Neuronal stem cell (in vitro differentiated cells): ENCODE data around the gene NSFL1C.
A peak's percentile ranks its signal among the peaks of the same experiment; 100 is the strongest.

Experiments used
- DNase-seq: peaks from one replicate; pipeline ENCODE4 v3.0.0-alpha.2; 2013; ENCODE audit warnings: low spot score
- H2AFZ ChIP-seq: one replicate; pipeline ENCODE4 v1.6.1; 2013; ENCODE audit warnings: mild to moderate bottlenecking, low read length, inconsistent platforms
- H2AK5ac ChIP-seq: 2 replicates; pipeline ENCODE4 v1.6.1; 2013; ENCODE audit warnings: low read depth, mild to moderate bottlenecking, inconsistent platforms, low read length, moderate library complexity, mixed read lengths
- H2BK120ac ChIP-seq: 2 replicates; pipeline ENCODE4 v1.6.1; 2013; ENCODE audit warnings: low read depth, mild to moderate bottlenecking, inconsistent platforms, low read length, moderate library complexity, mixed read lengths
- H2BK12ac ChIP-seq: one replicate; pipeline ENCODE4 v1.6.1; 2013; ENCODE audit warnings: low read length, inconsistent platforms
- H2BK15ac ChIP-seq: 2 replicates; pipeline ENCODE4 v1.6.1; 2013; ENCODE audit warnings: mild to moderate bottlenecking, low read length, inconsistent platforms, mixed read lengths
- H2BK5ac ChIP-seq: one replicate; pipeline ENCODE4 v1.6.1; 2013; ENCODE audit warnings: inconsistent platforms, mild to moderate bottlenecking, low read length, moderate library complexity
- H3K14ac ChIP-seq: one replicate; pipeline ENCODE4 v1.6.1; 2013; ENCODE audit warnings: low read length, inconsistent platforms
- H3K18ac ChIP-seq: 2 replicates; pipeline ENCODE4 v1.6.1; 2013; ENCODE audit warnings: low read length, inconsistent platforms
- H3K23ac ChIP-seq: 2 replicates; pipeline ENCODE4 v1.6.1; 2013; ENCODE audit warnings: low read depth, mild to moderate bottlenecking, mixed read lengths, low read length, inconsistent platforms; ENCODE audit not compliant: poor library complexity
- H3K27ac ChIP-seq: replicated peaks from 3 replicates; pipeline ENCODE4 v1.5.1; 2013; ENCODE audit warnings: low read length, inconsistent platforms
- H3K27me3 ChIP-seq, 3 experiments: 2 replicates each; pipeline ENCODE4 v1.6.1; 2013; ENCODE audit warnings: low read length in 3 of 3, mild to moderate bottlenecking in 2 of 3, inconsistent platforms in 1 of 3, low read depth in 1 of 3, mixed read lengths in 1 of 3, moderate library complexity in 1 of 3; ENCODE audit not compliant: control insufficient read depth in 3 of 3, insufficient read depth in 3 of 3
- H3K36me3 ChIP-seq, 2 donors: replicated peaks in 1 of 2; 2 replicates each; pipeline ENCODE4 v1.6.1; 2013; ENCODE audit warnings: low read length in 2 of 2; ENCODE audit not compliant: control insufficient read depth in 2 of 2, insufficient read depth in 2 of 2
- H3K4ac ChIP-seq: 2 replicates; pipeline ENCODE4 v1.6.1; 2013; ENCODE audit warnings: inconsistent platforms, mild to moderate bottlenecking, low read length, moderate library complexity
- H3K4me1 ChIP-seq, 2 donors: 1 replicate in 1 of 2; 2 replicates in 1 of 2; pipeline ENCODE4 v1.6.1; 2013; ENCODE audit warnings: low read length in 2 of 2, low read depth in 1 of 2; ENCODE audit not compliant: control insufficient read depth in 2 of 2, insufficient read depth in 1 of 2
- H3K4me2 ChIP-seq: one replicate; pipeline ENCODE4 v1.6.1; 2013; ENCODE audit warnings: mild to moderate bottlenecking, low read length, inconsistent platforms; ENCODE audit not compliant: insufficient read depth, poor library complexity, severe bottlenecking
- H3K4me3 ChIP-seq, 2 donors: 2 replicates each; pipeline ENCODE4 v1.5.1; 2013; ENCODE audit warnings: low read length in 2 of 2, mild to moderate bottlenecking in 2 of 2, inconsistent platforms in 1 of 2, moderate library complexity in 1 of 2
- H3K79me1 ChIP-seq: one replicate; pipeline ENCODE4 v1.6.1; 2013; ENCODE audit warnings: low read depth, mild to moderate bottlenecking, inconsistent platforms, low read length, moderate library complexity
- H3K9ac ChIP-seq: one replicate; pipeline ENCODE4 v1.6.1; 2013; ENCODE audit warnings: mild to moderate bottlenecking, low read depth, low read length, inconsistent platforms; ENCODE audit not compliant: poor library complexity
- H3K9me3 ChIP-seq, 2 donors: replicated peaks in 1 of 2; 2 replicates each; pipeline versions ENCODE3 to v1.6.1; 2013; ENCODE audit warnings: low read length in 2 of 2, mild to moderate bottlenecking in 2 of 2, inconsistent platforms in 1 of 2, low read depth in 1 of 2, mixed read lengths in 1 of 2, moderate library complexity in 1 of 2; ENCODE audit not compliant: control insufficient read depth in 2 of 2, insufficient read depth in 1 of 2
- H4K8ac ChIP-seq: one replicate; pipeline ENCODE4 v1.6.1; 2013; ENCODE audit warnings: low read depth, mild to moderate bottlenecking, inconsistent platforms, low read length, moderate library complexity
- H4K91ac ChIP-seq: one replicate; pipeline ENCODE4 v1.6.1; 2013; ENCODE audit warnings: low read length, low read depth, mild to moderate bottlenecking, inconsistent platforms; ENCODE audit not compliant: poor library complexity
- WGBS, 2 donors: extraction: QIAGEN DNeasy Blood & Tissue Kit; methylation state at CpG; one replicate each; pipeline ENCODE4 v1.1.7; 2013; ENCODE audit warnings: missing lambda C conversion rate in 2 of 2, mixed read lengths in 1 of 2; ENCODE audit not compliant: insufficient read length in 2 of 2, insufficient replicate concordance in 1 of 2; ENCODE audit errors: extremely low coverage in 2 of 2; 5-methylcytosine and 5-hydroxymethylcytosine counted together

NSFL1C gene

GRCh38 chr20:1420066-1420465, 46.6 kb downstream of the NSFL1C start:
- no peaks in the 10 kb centered on the region for H3K27me3 ChIP-seq
- no peak overlapping the region for H2AK5ac ChIP-seq
- no peak overlapping the region for H3K27ac ChIP-seq
- H3K36me3 ChIP-seq: no peaks in the 10 kb centered on the region
- peaks cover 0 to 17% of the 10 kb centered on the region in 2 donors for H3K4me1 ChIP-seq
- no peak overlapping the region for H3K18ac ChIP-seq
- H3K9ac ChIP-seq: no peak overlapping the region
- WGBS, 2 donors: no CpG with 5 or more reads among the region's 4 CpGs
- H2BK120ac ChIP-seq: no peak overlapping the region
- no peak overlapping the region for H2AFZ ChIP-seq
- H2BK15ac ChIP-seq: no peak overlapping the region
- H4K8ac ChIP-seq: no peak overlapping the region
- DNase-seq: no peak
- H3K9me3 ChIP-seq: peaks cover 3 to 5% of the 10 kb centered on the region in 2 donors
- H2BK5ac ChIP-seq: no peak overlapping the region
- no peak overlapping the region for H4K91ac ChIP-seq
- no peak overlapping the region for H3K4me3 ChIP-seq
- no peak overlapping the region for H3K14ac ChIP-seq
- H3K4ac ChIP-seq: no peak overlapping the region
- H3K23ac ChIP-seq: no peak overlapping the region
- no peak overlapping the region for H2BK12ac ChIP-seq
- H3K4me2 ChIP-seq: no peak overlapping the region
- no peaks in the 10 kb centered on the region for H3K79me1 ChIP-seq

GRCh38 chr20:1418350-1418749, 48.3 kb downstream of the NSFL1C start:
- Histone ChIP-seq H2AK5ac (no peak overlapping the region), H3K36me3 (no peaks in the 10 kb centered on the region), H4K91ac (no peak overlapping the region), H2BK15ac (no peak overlapping the region), H3K4ac (no peak overlapping the region), H3K27ac (no peak overlapping the region), H3K9ac (no peak overlapping the region), H2AFZ (peak overlapping the region; percentile 76), H3K18ac (no peak overlapping the region), H2BK5ac (no peak overlapping the region), H3K4me1 (peaks cover 0 to 8% of the 10 kb centered on the region in 2 donors), H2BK120ac (no peak overlapping the region), H3K79me1 (no peaks in the 10 kb centered on the region), H2BK12ac (no peak overlapping the region), H4K8ac (no peak overlapping the region), H3K9me3 (peaks cover 3 to 5% of the 10 kb centered on the region in 2 donors), H3K23ac (no peak overlapping the region), H3K27me3 (no peaks in the 10 kb centered on the region), H3K4me3 (peak overlapping the region in 1 of 2 donors; percentile 2), H3K4me2 (no peak overlapping the region), H3K14ac (no peak overlapping the region)
- DNase-seq: no peak
- WGBS, 2 donors: no CpG with 5 or more reads among the region's 3 CpGs

DNA sequence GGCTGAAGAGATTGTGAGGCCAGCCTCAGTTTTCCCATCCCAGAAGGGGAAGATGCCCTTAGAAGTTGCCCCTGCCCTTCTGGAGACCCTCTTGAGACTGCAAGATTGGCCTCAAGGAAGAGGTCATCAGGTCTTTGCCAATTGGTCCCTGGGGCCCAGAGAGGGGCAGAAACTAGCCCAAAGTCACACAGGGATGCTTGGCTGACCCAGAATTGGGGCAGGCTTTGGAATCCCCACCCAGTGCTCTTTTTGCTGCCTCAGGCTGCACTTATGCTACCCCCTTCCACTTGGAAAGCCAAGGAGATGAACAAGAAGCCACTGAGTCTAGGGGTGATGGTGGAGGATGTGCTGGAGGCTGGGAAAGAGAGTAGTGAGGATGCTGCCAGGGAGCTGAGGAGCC, 48.9 kb downstream of the NSFL1C start:
- Histone ChIP-seq H3K79me1 (no peaks in the 10 kb centered on the region), H3K27ac (no peak overlapping the region), H2BK12ac (no peak overlapping the region), H2BK120ac (no peak overlapping the region), H3K36me3 (no peaks in the 10 kb centered on the region), H2BK15ac (no peak overlapping the region), H3K9ac (no peak overlapping the region), H3K9me3 (peaks cover 3 to 5% of the 10 kb centered on the region in 2 donors), H2BK5ac (no peak overlapping the region), H2AK5ac (no peak overlapping the region), H3K4me1 (peaks cover 0 to 8% of the 10 kb centered on the region in 2 donors), H3K27me3 (no peaks in the 10 kb centered on the region), H3K14ac (no peak overlapping the region), H3K18ac (no peak overlapping the region), H2AFZ (peak overlapping the region; percentile 76), H3K23ac (no peak overlapping the region), H3K4ac (no peak overlapping the region), H4K91ac (no peak overlapping the region), H3K4me3 (no peak overlapping the region), H4K8ac (no peak overlapping the region), H3K4me2 (no peak overlapping the region)
- DNase-seq: no peak

- H3K18ac ChIP-seq: no peak overlapping the region
- no CpG with 5 or more reads among the region's 5 CpGs for WGBS, 2 donors
Observed at GRCh38 chr20:1417273-1417672, 49.4 kb downstream of the NSFL1C start.

More at GRCh38 chr20:1417273-1417672, 49.4 kb downstream of the NSFL1C start:
- H2BK12ac ChIP-seq: no peak overlapping the region
- no peaks in the 10 kb centered on the region for H3K79me1 ChIP-seq
- H2BK5ac ChIP-seq: no peak overlapping the region
- H3K23ac ChIP-seq: no peak overlapping the region
- no peak overlapping the region for H4K8ac ChIP-seq
- no peak overlapping the region for H3K4me2 ChIP-seq
- H3K27me3 ChIP-seq: no peaks in the 10 kb centered on the region
- no peak overlapping the region for H4K91ac ChIP-seq
- H2BK120ac ChIP-seq: no peak overlapping the region
- H3K9ac ChIP-seq: no peak overlapping the region
- peak overlapping the region; percentile 46 for H2AFZ ChIP-seq
- no peak overlapping the region for H3K4me3 ChIP-seq
- no peak overlapping the region for H3K27ac ChIP-seq
- H3K36me3 ChIP-seq: no peaks in the 10 kb centered on the region
- H2AK5ac ChIP-seq: no peak overlapping the region
- no peak overlapping the region for H3K14ac ChIP-seq
- H3K4me1 ChIP-seq: peaks cover 0 to 8% of the 10 kb centered on the region in 2 donors
- H3K4ac ChIP-seq: no peak overlapping the region
- H2BK15ac ChIP-seq: no peak overlapping the region
- H3K9me3 ChIP-seq: peaks cover 3 to 5% of the 10 kb centered on the region in 2 donors
- DNase-seq: no peak
